Testis (tissue), 3 donors: ENCODE results near the gene TACO1. TPM values are rescaled to one million over a fixed set of nuclear protein-coding genes. Genes with fewer than 3 reads are reported as not detected.

Experiments
- DNase-seq: peaks from one replicate; pipeline ENCODE4 v3.0.0-alpha.2; 2019
- H3K27ac ChIP-seq, 2 donors: fragments of 200-600 bp; sonication (generic); one replicate each; pipeline ENCODE4 v1.5.1; 2019
- H3K27me3 ChIP-seq: fragments of 200-600 bp; sonication (generic); one replicate; pipeline ENCODE4 v1.5.1; 2019
- H3K36me3 ChIP-seq: fragments of 200-600 bp; sonication (generic); one replicate; pipeline ENCODE4 v1.5.1; 2017; ENCODE audit warnings: low read depth; ENCODE audit errors: missing control alignments
- H3K4me1 ChIP-seq: fragments of 200-600 bp; sonication (generic); one replicate; pipeline ENCODE4 v1.5.1; 2019
- H3K4me3 ChIP-seq, 2 donors: fragments of 200-600 bp; sonication (generic); one replicate each; pipeline ENCODE4 v1.5.1; 2017 to 2019
- H3K9me3 ChIP-seq: fragments of 200-600 bp; sonication (generic); one replicate; pipeline ENCODE4 v1.5.1; 2017
- CTCF ChIP-seq, 3 experiments: fragments of 450-650 bp in 2 of 3; fragments of 200-600 bp in 1 of 3; sonication (generic) in 1 of 3; IDR thresholded peaks; one replicate each; pipeline ENCODE4 v1.5.1; 2016 to 2019; ENCODE audit warnings: antibody characterized with exemption in 3 of 3, mild to moderate bottlenecking in 2 of 3, moderate library complexity in 1 of 3
- POLR2A ChIP-seq: fragments of 450-650 bp; IDR thresholded peaks from one replicate; pipeline ENCODE4 v1.6.1; 2017; ENCODE audit warnings: antibody characterized with exemption, mild to moderate bottlenecking, moderate library complexity
- WGBS, 2 donors: methylation state at CpG; one replicate each; pipeline ENCODE4 v1.1.5; 2018; 5-methylcytosine and 5-hydroxymethylcytosine counted together
- intact Hi-C: fragments of 100-400 bp; cut with DNase I; formaldehyde crosslinking; loops from one replicate; pipeline ENCODE4 v1.15.1; 2023; ENCODE audit warnings: low total_unique reads
- polyA plus RNA-seq: library from polyadenylated mRNA; stranded (reverse); fragments of 350-450 nt; fragmentation: Illumina TruSeq; extraction: RNeasy Lipid Tissue Mini Kit (QIAGEN cat#74804); gene quantifications from one replicate; pipeline ENCODE4 v1.2.3, GENCODE V29; 2014; ENCODE audit warnings: low read depth, low replicate concordance; ENCODE audit not compliant: insufficient read depth
- total RNA-seq, 2 donors: library from RNA; depleted of rRNA; stranded (reverse); fragments of >200 nt; gene quantifications; one replicate each; pipeline ENCODE4 v1.2.3, GENCODE V29; 2016

The TACO1 gene
- total and polyA plus RNA-seq, 3 donors from 2014 or later, result 19.2 to 28.0 (median 22.3) TPM

- no peak for DNase-seq
- Histone ChIP-seq H3K27me3 (no peaks in the 10 kb centered on the region), H3K4me1 (peaks cover 7% of the 10 kb centered on the region), H3K27ac (no peak overlapping the region), H3K4me3 (no peak overlapping the region), H3K36me3 (no peaks in the 10 kb centered on the region), H3K9me3 (no peaks in the 10 kb centered on the region)
- intact Hi-C loops, result no loop called here
- TF ChIP-seq CTCF (IDR thresholded peaks at IDR 0.05) (no peak), POLR2A (no peak)
- WGBS, 2 donors, result 89 to 94% methylated on average over 3 of the region's 3 CpGs
Observed at GRCh38 chr17:63558441-63558840, 42.3 kb upstream of the TACO1 start.

- H3K9me3 ChIP-seq, result no peaks in the 10 kb centered on the region
- no peaks in the 10 kb centered on the region for H3K36me3 ChIP-seq
- H3K27ac ChIP-seq, result no peak overlapping the region
- H3K4me1 ChIP-seq, result no peaks in the 10 kb centered on the region
- intact Hi-C loops, result no loop called here
- H3K27me3 ChIP-seq, result no peaks in the 10 kb centered on the region
- DNase-seq, result no peak
- no peak for TF ChIP-seq POLR2A
- TF ChIP-seq CTCF (IDR thresholded peaks at IDR 0.05), result no peak
- H3K4me3 ChIP-seq, result no peak overlapping the region
Observed at GRCh38 chr17:63561819-63562218, 38.9 kb upstream of the TACO1 start.

GRCh38 chr17:63563339-63563738 is 37.4 kb upstream of the TACO1 start:
- Histone ChIP-seq H3K27me3 (no peaks in the 10 kb centered on the region), H3K27ac (no peak overlapping the region), H3K4me1 (no peaks in the 10 kb centered on the region), H3K9me3 (no peaks in the 10 kb centered on the region), H3K4me3 (no peak overlapping the region), H3K36me3 (no peaks in the 10 kb centered on the region)
- TF ChIP-seq POLR2A, result no peak
- no peak for TF ChIP-seq CTCF (IDR thresholded peaks at IDR 0.05)
- WGBS, 2 donors, result 96 to 100% methylated on average over 2 of the region's 2 CpGs
- DNase-seq, result no peak
- intact Hi-C loops, result no loop called here

GRCh38 chr17:63564562-63564961 is 36.1 kb upstream of the TACO1 start:
- no peak for DNase-seq
- Histone ChIP-seq H3K9me3 (no peaks in the 10 kb centered on the region), H3K4me3 (no peak overlapping the region), H3K36me3 (no peaks in the 10 kb centered on the region), H3K4me1 (no peaks in the 10 kb centered on the region), H3K27ac (no peak overlapping the region), H3K27me3 (no peaks in the 10 kb centered on the region)
- TF ChIP-seq POLR2A, result no peak
- TF ChIP-seq CTCF (IDR thresholded peaks at IDR 0.05), result no peak
- WGBS, 2 donors, result 95 to 100% methylated on average over 4 to 5 of the region's 5 CpGs
- intact Hi-C loops, result no loop called here

- no peak for DNase-seq
- Histone ChIP-seq H3K27me3 (no peaks in the 10 kb centered on the region), H3K27ac (no peak overlapping the region), H3K4me3 (no peak overlapping the region), H3K9me3 (no peaks in the 10 kb centered on the region), H3K36me3 (no peaks in the 10 kb centered on the region), H3K4me1 (no peaks in the 10 kb centered on the region)
- TF ChIP-seq POLR2A, result no peak
- no peak for TF ChIP-seq CTCF (IDR thresholded peaks at IDR 0.05)
- WGBS, 2 donors, result 92 to 95% methylated on average over 1 of the region's 1 CpG
- intact Hi-C loops, result no loop called here
Observed at GRCh38 chr17:63567229-63567628, 33.5 kb upstream of the TACO1 start.
